Measurements from ENCODE around the gene ANXA11. TPM values are rescaled to one million over a fixed set of nuclear protein-coding genes. Genes with fewer than 3 reads are reported as not detected.

Gene ANXA11
- total RNA-seq, 2 experiments from 2014 or later, result 93.9 to 164 TPM

DNA sequence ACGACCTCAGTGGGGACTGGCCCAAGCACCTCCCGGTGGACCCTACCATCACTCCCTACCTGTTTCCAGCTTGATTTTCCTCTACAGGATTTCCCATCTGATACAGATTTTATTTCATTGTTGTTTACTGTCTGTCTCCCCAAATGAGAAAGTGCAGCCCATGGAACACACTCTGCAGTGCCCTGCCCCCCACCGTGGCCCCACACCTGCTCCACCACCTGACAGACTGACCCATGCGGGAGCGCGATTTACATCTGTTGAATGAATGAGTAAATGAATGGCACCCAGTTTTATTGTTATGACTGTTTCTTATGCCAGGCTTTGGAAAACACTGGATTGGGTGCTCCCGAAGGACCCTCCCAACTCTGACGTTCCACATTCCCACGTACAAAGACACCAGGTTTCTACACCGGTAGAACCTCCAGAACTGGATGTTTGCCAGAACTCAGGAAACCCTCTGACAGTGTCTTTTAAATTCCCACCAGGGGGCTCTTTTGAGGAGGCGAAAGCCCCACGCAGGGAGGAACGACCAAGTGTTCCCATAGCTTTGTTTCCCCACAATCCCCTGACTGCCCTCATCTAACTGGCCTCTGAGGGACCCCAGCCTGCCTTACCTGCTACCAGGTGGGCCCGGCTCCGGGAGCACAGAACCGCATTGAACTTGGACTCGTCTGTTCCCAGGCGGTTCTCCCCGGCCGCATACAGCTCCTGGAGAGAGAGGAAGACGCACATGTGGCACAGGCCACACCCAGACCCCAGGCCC lies 43.8 kb downstream of the ANXA11 start:
- intact Hi-C loops (cut with micrococcal nuclease; ENCODE audit: unreplicated experiment), result no loop called here
- CTCF ChIA-PET (ENCODE audit: unreplicated experiment), result interaction anchor here (1.0 kb wide), 1 partner anchor 42 kb away, joined by 4 read pairs; no protein-coding TSS in a partner anchor
- Histone ChIP-seq H3K4me3 (ENCODE audit: low read depth, low read length, poor library complexity, severe bottlenecking) (no peak overlapping the region), H3K27ac (ENCODE audit: low read depth, low read length, poor library complexity, severe bottlenecking) (no peak overlapping the region), H3K36me3 (ENCODE audit: insufficient read depth, low read length) (peaks cover 89% of the 10 kb centered on the region), H4K20me1 (ENCODE audit: insufficient read depth, low read length) (no peaks in the 10 kb centered on the region), H3K9me3 (ENCODE audit: low read length) (no peaks in the 10 kb centered on the region), H2AFZ (ENCODE audit: low read length) (no peak overlapping the region), H3K9me2 (ENCODE audit: insufficient read depth, low read length) (no peaks in the 10 kb centered on the region), H3K4me2 (ENCODE audit: low read length) (no peak overlapping the region), H3K4me1 (ENCODE audit: insufficient read depth, low read length, poor library complexity, severe bottlenecking) (no peaks in the 10 kb centered on the region), H3K79me2 (ENCODE audit: insufficient read depth, low read depth, low read length) (no peaks in the 10 kb centered on the region)
- BruUV-seq (replicated peaks), result no TSS peak
- POLR2A ChIA-PET, result no interaction called here
- TF ChIP-seq EZH2phosphoT487 (IDR thresholded peaks at IDR 0.05; ENCODE audit: borderline replicate concordance, low read depth, low read length), result no peak
- peak; percentile 67 for TF ChIP-seq CTCF (conservative IDR thresholded peaks at IDR 0.05; ENCODE audit: low read length)
- peak; percentile 39 for DNase-seq (ENCODE audit: low spot score)

- POLR2A ChIA-PET, result no interaction called here
- no peaks in the 10 kb centered on the region for H4K20me1 ChIP-seq (ENCODE audit: insufficient read depth, low read length)
- BruUV-seq (replicated peaks), result no TSS peak
Measured at GRCh38 chr10:80160361-80161320, 44.7 kb downstream of the ANXA11 start.

DNA sequence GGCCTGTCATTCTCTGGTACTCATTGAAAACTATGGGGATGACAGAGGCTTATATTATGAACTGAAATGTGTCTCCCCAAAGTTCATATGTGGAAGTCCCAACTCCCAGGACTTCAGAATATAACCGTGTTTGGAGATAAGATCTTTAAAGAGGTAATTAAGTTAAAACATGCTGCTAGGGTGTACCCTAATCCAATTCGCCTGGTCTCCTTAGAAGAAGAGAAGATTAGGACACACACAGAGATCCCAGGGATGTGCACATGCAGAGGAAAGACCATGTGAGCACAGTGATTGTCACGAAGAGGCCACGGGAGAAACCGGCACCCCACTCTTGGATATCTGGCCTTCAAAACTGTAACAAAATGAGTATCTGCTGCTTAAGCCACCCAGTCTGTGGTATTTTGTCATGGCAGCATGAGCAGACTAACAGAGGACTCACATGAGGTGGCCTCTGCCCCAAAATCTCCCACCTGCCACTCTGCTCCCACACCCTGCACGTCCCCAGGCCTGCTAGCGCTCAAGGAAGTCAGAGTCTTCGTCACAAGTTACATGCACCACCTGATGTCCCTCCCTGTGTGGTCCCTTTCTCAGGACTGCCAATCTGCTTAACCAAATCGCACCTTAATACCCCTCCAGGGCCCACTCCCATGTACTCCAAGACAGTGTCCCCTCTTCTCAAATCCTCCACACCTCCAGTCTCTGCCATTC lies 46.0 kb downstream of the ANXA11 start:
- CTCF ChIA-PET (ENCODE audit: unreplicated experiment), result no interaction called here
- no peak overlapping the region for H3K4me2 ChIP-seq (ENCODE audit: low read length)
- POLR2A ChIA-PET, result no interaction called here

More at GRCh38 chr10:80160361-80161320, 44.7 kb downstream of the ANXA11 start:
- no peak overlapping the region for H3K4me2 ChIP-seq (ENCODE audit: low read length)
- CTCF ChIA-PET (ENCODE audit: unreplicated experiment), result no interaction called here
- no peak for DNase-seq (ENCODE audit: low spot score)
- TF ChIP-seq EZH2phosphoT487 (IDR thresholded peaks at IDR 0.05; ENCODE audit: borderline replicate concordance, low read depth, low read length), result no peak
- no peaks in the 10 kb centered on the region for H3K9me3 ChIP-seq (ENCODE audit: low read length)
- H3K4me1 ChIP-seq (ENCODE audit: insufficient read depth, low read length, poor library complexity, severe bottlenecking), result no peaks in the 10 kb centered on the region
- H3K27ac ChIP-seq (ENCODE audit: low read depth, low read length, poor library complexity, severe bottlenecking), result no peak overlapping the region
- H3K4me3 ChIP-seq (ENCODE audit: low read depth, low read length, poor library complexity, severe bottlenecking), result no peak overlapping the region
- intact Hi-C loops (cut with micrococcal nuclease; ENCODE audit: unreplicated experiment), result no loop called here
- no peaks in the 10 kb centered on the region for H3K9me2 ChIP-seq (ENCODE audit: insufficient read depth, low read length)
- no peak overlapping the region for H2AFZ ChIP-seq (ENCODE audit: low read length)
- no peaks in the 10 kb centered on the region for H3K79me2 ChIP-seq (ENCODE audit: insufficient read depth, low read depth, low read length)
- H3K36me3 ChIP-seq (ENCODE audit: insufficient read depth, low read length), result peaks cover 85% of the 10 kb centered on the region

More for the DNA sequence above, 46.0 kb downstream of the ANXA11 start:
- Histone ChIP-seq H3K36me3 (ENCODE audit: insufficient read depth, low read length) (peaks cover 83% of the 10 kb centered on the region), H3K4me1 (ENCODE audit: insufficient read depth, low read length, poor library complexity, severe bottlenecking) (no peaks in the 10 kb centered on the region), H4K20me1 (ENCODE audit: insufficient read depth, low read length) (no peaks in the 10 kb centered on the region), H2AFZ (ENCODE audit: low read length) (no peak overlapping the region), H3K79me2 (ENCODE audit: insufficient read depth, low read depth, low read length) (no peaks in the 10 kb centered on the region), H3K9me3 (ENCODE audit: low read length) (no peaks in the 10 kb centered on the region), H3K9me2 (ENCODE audit: insufficient read depth, low read length) (no peaks in the 10 kb centered on the region), H3K27ac (ENCODE audit: low read depth, low read length, poor library complexity, severe bottlenecking) (no peak overlapping the region), H3K4me3 (ENCODE audit: low read depth, low read length, poor library complexity, severe bottlenecking) (no peak overlapping the region)
- TF ChIP-seq EZH2phosphoT487 (IDR thresholded peaks at IDR 0.05; ENCODE audit: borderline replicate concordance, low read depth, low read length), result no peak
- TF ChIP-seq CTCF (conservative IDR thresholded peaks at IDR 0.05; ENCODE audit: low read length), result no peak
- BruUV-seq (replicated peaks), result no TSS peak
- intact Hi-C loops (cut with micrococcal nuclease; ENCODE audit: unreplicated experiment), result no loop called here
- no peak for DNase-seq (ENCODE audit: low spot score)

Measured in OCI-LY7 (cell line).